Suprapubic skin (tissue), 4 donors: Measurements from ENCODE around the gene PKIB.

ENCODE experiments used
- EP300 ChIP-seq: sonication (generic); formaldehyde crosslinking; IDR thresholded peaks from one replicate; pipeline ENCODE4 v1.6.1; 2017; ENCODE audit warnings: antibody characterized with exemption
- POLR2AphosphoS5 ChIP-seq, 3 donors: sonication (generic); formaldehyde crosslinking; IDR thresholded peaks; one replicate each; pipeline ENCODE4 v1.6.1; 2017; ENCODE audit warnings: antibody characterized with exemption in 3 of 3
- TF ChIP-seq, protein P1 (sequence below), 2 donors: fragments of 200-600 bp in 1 of 2; fragments of 450-650 bp in 1 of 2; sonication (generic) in 1 of 2; IDR thresholded peaks; one replicate each; pipeline ENCODE4 v1.5.1; 2016 to 2019; ENCODE audit warnings: antibody characterized with exemption in 2 of 2, mild to moderate bottlenecking in 1 of 2, moderate library complexity in 1 of 2

GRCh38 chr6:122669418-122669817 lies 59.2 kb downstream of the PKIB start:
- TF ChIP-seq POLR2AphosphoS5 (IDR thresholded peaks at IDR 0.05) (no peak), EP300 (no peak)
- TF ChIP-seq, protein P1, sequence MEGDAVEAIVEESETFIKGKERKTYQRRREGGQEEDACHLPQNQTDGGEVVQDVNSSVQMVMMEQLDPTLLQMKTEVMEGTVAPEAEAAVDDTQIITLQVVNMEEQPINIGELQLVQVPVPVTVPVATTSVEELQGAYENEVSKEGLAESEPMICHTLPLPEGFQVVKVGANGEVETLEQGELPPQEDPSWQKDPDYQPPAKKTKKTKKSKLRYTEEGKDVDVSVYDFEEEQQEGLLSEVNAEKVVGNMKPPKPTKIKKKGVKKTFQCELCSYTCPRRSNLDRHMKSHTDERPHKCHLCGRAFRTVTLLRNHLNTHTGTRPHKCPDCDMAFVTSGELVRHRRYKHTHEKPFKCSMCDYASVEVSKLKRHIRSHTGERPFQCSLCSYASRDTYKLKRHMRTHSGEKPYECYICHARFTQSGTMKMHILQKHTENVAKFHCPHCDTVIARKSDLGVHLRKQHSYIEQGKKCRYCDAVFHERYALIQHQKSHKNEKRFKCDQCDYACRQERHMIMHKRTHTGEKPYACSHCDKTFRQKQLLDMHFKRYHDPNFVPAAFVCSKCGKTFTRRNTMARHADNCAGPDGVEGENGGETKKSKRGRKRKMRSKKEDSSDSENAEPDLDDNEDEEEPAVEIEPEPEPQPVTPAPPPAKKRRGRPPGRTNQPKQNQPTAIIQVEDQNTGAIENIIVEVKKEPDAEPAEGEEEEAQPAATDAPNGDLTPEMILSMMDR (IDR thresholded peaks at IDR 0.05): no peak
